ENCODE results near the gene PCDHB9.
A peak's percentile ranks its signal among the peaks of the same experiment; 100 is the strongest.
"Not testable (repeated sequence)": the region's sequence is repeated elsewhere in the genome, so short reads cannot be mapped to it uniquely, and the experiment has no call there.

Gene PCDHB9

DNA sequence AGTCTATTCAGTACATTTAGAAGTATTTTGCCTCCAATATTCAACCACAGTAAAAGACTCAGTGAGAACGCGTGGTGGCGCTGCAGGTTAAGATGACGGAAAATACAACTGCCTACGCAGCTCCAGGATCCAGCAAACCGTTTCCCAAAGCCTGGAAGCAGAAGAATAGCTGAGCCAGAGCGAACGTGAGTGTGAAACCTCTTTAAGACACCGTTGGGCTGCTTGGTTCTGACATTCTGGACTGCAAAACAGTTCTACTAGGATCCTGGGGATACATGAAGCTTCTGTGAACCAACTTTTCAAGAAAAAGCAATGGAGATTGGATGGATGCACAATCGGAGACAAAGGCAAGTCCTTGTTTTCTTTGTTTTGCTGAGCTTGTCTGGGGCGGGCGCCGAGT lies 4.7 kb upstream of the PCDHB9 start, which contains the start of gene PCDHB16:
Gene PCDHB16, plus strand, starts transcription at position 140 of the 400 bp plus-strand sequence. Its CDS starts 173 bp downstream, at position 313.
- peak; percentile 7 for DNase-seq (ENCODE audit: low read depth, low spot score)
- H3K4me3 ChIP-seq (ENCODE audit: low read length) = no peak within 1 kb of the TSS

DNA sequence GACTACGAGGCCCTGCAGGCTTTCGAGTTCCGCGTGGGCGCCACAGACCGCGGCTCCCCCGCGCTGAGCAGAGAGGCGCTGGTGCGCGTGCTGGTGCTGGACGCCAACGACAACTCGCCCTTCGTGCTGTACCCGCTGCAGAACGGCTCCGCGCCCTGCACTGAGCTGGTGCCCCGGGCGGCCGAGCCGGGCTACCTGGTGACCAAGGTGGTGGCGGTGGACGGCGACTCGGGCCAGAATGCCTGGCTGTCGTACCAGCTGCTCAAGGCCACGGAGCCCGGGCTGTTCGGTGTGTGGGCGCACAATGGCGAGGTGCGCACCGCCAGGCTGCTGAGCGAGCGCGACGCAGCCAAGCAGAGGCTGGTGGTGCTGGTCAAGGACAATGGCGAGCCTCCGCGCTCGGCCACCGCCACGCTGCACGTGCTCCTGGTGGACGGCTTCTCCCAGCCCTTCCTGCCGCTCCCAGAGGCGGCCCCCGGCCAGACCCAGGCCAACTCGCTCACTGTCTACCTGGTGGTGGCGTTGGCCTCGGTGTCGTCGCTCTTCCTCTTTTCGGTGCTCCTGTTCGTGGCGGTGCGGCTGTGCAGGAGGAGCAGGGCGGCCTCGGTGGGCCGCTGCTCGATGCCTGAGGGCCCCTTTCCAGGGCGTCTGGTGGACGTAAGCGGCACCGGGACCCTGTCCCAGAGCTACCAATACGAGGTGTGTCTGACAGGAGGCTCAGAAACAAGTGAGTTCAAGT lies 2.7 kb upstream of the PCDHB9 start:
- H3K4me3 ChIP-seq (ENCODE audit: low read length); DNase-seq (ENCODE audit: low read depth, low spot score): not testable (repeated sequence)

- not testable (repeated sequence) for H3K4me3 ChIP-seq (ENCODE audit: low read length); DNase-seq (ENCODE audit: low read depth, low spot score)
Observed at GRCh38 chr5:141188682-141189081, 1.7 kb downstream of the PCDHB9 start.

DNA sequence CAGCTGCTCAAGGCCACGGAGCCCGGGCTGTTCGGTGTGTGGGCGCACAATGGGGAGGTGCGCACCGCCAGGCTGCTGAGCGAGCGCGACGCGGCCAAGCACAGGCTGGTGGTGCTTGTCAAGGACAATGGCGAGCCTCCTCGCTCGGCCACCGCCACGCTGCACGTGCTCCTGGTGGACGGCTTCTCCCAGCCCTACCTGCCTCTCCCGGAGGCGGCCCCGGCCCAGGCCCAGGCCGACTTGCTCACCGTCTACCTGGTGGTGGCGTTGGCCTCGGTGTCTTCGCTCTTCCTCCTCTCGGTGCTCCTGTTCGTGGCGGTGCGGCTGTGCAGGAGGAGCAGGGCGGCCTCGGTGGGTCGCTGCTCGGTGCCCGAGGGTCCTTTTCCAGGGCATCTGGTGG lies 2.2 kb downstream of the PCDHB9 start:
- H3K4me3 ChIP-seq (ENCODE audit: low read length); DNase-seq (ENCODE audit: low read depth, low spot score): not testable (repeated sequence)

DNA sequence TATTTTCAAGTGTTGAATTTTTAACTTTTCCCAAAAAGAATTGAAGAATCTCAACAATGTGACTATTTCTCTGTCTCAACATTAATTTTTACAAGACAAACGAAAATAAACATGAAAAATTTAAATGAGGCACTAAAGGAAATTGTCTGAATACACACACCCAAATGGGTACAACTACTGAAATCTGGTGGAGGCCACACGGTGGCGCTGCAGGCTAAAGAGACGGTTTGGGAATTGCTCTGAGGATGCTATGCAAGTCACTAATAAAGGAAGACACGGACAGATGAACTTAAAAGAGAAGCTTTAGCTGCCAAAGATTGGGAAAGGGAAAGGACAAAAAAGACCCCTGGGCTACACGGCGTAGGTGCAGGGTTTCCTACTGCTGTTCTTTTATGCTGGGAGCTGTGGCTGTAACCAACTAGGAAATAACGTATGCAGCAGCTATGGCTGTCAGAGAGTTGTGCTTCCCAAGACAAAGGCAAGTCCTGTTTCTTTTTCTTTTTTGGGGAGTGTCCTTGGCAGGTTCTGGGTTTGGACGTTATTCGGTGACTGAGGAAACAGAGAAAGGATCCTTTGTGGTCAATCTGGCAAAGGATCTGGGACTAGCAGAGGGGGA lies 5.3 kb downstream of the PCDHB9 start, which contains the start of gene PCDHB10:
Gene PCDHB10, plus strand, starts transcription at position 244 of the 616 bp plus-strand sequence. Its CDS starts 200 bp downstream, at position 444.
- DNase-seq (ENCODE audit: low read depth, low spot score) = peak; percentile 17
- H3K4me3 ChIP-seq (ENCODE audit: low read length) = no peak within 1 kb of the TSS

DNA sequence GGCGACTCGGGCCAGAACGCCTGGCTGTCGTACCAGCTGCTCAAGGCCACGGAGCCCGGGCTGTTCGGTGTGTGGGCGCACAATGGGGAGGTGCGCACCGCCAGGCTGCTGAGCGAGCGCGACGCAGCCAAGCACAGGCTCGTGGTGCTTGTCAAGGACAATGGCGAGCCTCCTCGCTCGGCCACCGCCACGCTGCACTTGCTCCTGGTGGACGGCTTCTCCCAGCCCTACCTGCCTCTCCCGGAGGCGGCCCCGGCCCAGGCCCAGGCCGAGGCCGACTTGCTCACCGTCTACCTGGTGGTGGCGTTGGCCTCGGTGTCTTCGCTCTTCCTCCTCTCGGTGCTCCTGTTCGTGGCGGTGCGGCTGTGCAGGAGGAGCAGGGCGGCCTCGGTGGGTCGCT lies 7.4 kb downstream of the PCDHB9 start:
- not testable (repeated sequence) for H3K4me3 ChIP-seq (ENCODE audit: low read length); DNase-seq (ENCODE audit: low read depth, low spot score)

- H3K4me3 ChIP-seq (ENCODE audit: low read length) = no peak overlapping the region
- DNase-seq (ENCODE audit: low read depth, low spot score) = no peak
Observed at GRCh38 chr5:141196363-141196762, 9.4 kb downstream of the PCDHB9 start.

- DNase-seq (ENCODE audit: low read depth, low spot score) = no peak
- H3K4me3 ChIP-seq (ENCODE audit: low read length) = no peak within 1 kb of the TSS
Observed at GRCh38 chr5:141199359-141200235, 12.6 kb downstream of the PCDHB9 start, which contains the start of gene PCDHB11. Gene PCDHB11 (plus strand): TSS chr5:141199627. CDS start chr5:141199775, 148 bp downstream.

- DNase-seq (ENCODE audit: low read depth, low spot score); H3K4me3 ChIP-seq (ENCODE audit: low read length): not testable (repeated sequence)
Observed at GRCh38 chr5:141201126-141201525, 14.2 kb downstream of the PCDHB9 start.

DNA sequence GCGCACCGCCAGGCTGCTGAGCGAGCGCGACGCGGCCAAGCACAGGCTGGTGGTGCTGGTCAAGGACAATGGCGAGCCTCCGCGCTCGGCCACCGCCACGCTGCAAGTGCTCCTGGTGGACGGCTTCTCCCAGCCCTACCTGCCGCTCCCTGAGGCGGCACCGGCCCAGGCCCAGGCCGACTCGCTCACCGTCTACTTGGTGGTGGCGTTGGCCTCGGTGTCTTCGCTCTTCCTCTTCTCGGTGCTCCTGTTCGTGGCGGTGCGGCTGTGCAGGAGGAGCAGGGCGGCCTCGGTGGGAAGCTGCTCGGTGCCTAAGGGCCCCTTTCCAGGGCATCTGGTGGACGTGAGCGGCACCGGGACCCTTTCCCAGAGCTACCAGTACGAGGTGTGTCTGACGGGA lies 14.7 kb downstream of the PCDHB9 start:
- H3K4me3 ChIP-seq (ENCODE audit: low read length); DNase-seq (ENCODE audit: low read depth, low spot score): not testable (repeated sequence)

DNA sequence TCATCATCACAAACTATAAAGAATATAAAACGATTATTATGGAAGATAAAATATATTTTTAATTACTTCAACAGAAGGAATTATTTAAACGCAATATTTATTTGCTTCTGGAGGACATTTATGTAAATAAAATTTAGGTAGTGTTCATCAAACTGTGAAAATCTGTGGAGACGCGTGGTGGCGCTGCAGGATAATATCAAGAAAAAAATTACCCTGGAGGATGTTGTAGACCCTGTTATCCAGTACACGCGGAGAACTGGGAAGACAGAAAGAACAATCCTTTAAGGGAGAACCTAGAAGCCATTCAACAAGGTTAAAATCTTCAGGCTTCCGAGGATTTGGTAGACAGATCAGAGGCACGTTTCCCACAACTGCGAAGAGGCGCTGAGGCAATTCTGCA lies 21.5 kb downstream of the PCDHB9 start, which contains the start of gene PCDHB12:
Gene PCDHB12, plus strand, starts transcription at position 242 of the 400 bp plus-strand sequence. CDS start 189 bp downstream, outside the sequence.
- no peak for DNase-seq (ENCODE audit: low read depth, low spot score)
- no peak within 1 kb of the TSS for H3K4me3 ChIP-seq (ENCODE audit: low read length)

DNA sequence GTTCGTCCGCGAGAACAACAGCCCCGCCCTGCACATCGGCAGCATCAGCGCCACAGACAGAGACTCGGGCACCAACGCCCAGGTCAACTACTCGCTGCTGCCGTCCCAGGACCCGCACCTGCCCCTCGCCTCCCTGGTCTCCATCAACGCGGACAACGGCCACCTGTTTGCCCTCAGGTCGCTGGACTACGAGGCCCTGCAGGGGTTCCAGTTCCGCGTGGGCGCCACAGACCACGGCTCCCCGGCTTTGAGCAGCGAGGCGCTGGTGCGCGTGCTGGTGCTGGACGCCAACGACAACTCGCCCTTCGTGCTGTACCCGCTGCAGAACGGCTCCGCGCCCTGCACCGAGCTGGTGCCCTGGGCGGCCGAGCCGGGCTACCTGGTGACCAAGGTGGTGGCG lies 23.3 kb downstream of the PCDHB9 start:
- not testable (repeated sequence) for DNase-seq (ENCODE audit: low read depth, low spot score); H3K4me3 ChIP-seq (ENCODE audit: low read length)

- not testable (repeated sequence) for H3K4me3 ChIP-seq (ENCODE audit: low read length); DNase-seq (ENCODE audit: low read depth, low spot score)
Observed at GRCh38 chr5:141210849-141211248, 23.9 kb downstream of the PCDHB9 start.

DNA sequence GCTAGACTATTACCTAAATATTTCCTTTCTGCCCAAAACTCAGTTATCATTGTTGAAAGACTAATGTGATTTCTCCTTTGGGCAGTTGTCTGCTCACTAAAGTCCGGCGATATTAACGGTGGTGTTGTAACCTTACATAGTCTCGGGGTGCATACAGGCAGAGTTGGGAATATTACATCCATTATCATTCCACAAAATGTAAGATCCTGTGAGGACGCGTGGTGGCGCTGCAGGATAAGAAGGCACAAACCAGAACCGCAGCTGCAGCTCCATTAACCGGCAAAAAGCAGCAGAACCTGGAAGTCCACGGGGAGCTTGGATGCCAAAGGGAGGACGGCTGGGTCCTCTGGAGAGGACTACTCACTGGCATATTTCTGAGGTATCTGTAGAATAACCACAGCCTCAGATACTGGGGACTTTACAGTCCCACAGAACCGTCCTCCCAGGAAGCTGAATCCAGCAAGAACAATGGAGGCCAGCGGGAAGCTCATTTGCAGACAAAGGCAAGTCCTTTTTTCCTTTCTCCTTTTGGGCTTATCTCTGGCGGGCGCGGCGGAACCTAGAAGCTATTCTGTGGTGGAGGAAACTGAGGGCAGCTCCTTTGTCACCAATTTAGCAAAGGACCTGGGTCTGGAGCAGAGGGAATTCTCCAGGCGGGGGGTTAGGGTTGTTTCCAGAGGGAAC lies 26.8 kb downstream of the PCDHB9 start, which contains the start of gene PCDHB13:
Gene PCDHB13, plus strand, starts transcription at position 264 of the 684 bp plus-strand sequence. Its CDS starts 205 bp downstream, at position 469.
- peak; percentile 31 for DNase-seq (ENCODE audit: low read depth, low spot score)

DNA sequence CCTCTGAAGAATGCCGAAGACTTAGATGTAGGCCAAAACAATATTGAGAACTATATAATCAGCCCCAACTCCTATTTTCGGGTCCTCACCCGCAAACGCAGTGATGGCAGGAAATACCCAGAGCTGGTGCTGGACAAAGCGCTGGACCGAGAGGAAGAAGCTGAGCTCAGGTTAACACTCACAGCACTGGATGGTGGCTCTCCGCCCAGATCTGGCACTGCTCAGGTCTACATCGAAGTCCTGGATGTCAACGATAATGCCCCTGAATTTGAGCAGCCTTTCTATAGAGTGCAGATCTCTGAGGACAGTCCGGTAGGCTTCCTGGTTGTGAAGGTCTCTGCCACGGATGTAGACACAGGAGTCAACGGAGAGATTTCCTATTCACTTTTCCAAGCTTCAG lies 27.6 kb downstream of the PCDHB9 start:
- not testable (repeated sequence) for H3K4me3 ChIP-seq (ENCODE audit: low read length); DNase-seq (ENCODE audit: low read depth, low spot score)

More for the DNA sequence above, 26.8 kb downstream of the PCDHB9 start, which contains the start of gene PCDHB13:
- not testable (repeated sequence) for H3K4me3 ChIP-seq (ENCODE audit: low read length)

- not testable (repeated sequence) for H3K4me3 ChIP-seq (ENCODE audit: low read length); DNase-seq (ENCODE audit: low read depth, low spot score)
Observed at GRCh38 chr5:141215504-141215903, 28.5 kb downstream of the PCDHB9 start.

GRCh38 chr5:141216035-141216434 lies 29.1 kb downstream of the PCDHB9 start:
- DNase-seq (ENCODE audit: low read depth, low spot score); H3K4me3 ChIP-seq (ENCODE audit: low read length): not testable (repeated sequence)

DNA sequence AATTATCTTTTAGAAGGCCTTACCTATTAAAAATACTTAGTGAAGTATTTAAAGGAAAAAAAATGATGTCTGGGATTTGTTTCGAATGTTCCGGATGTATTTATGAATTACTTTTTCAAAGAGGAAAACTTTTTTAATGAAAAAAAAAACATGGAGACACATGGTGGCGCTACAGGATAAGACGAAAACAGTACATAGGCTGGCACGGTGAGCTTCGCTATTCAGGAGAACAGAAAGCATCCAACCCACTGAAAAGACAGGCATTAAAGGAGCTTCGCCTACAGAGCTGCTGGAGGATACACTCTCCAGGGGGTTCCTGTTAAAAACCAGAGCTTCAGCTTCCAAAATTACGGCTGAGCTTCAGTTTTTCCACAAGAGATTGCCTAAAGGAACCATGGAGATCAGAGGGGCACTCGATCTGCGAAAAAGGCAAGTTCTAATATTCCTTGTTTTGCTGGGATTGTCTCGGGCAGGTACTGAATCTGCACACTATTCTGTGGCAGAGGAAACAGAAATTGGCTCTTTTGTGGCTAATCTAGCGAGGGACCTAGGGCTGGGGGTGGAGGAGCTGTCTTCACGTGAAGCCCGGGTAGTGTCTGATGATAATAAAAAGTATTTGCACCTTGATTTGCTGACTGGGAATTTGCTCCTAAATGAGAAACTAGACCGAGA lies 36.3 kb downstream of the PCDHB9 start, which contains the start of gene PCDHB14:
Gene PCDHB14, plus strand, starts transcription at position 232 of the 672 bp plus-strand sequence. Its CDS starts 163 bp downstream, at position 395.
- peak; percentile 51 for DNase-seq (ENCODE audit: low read depth, low spot score)
- H3K4me3 ChIP-seq (ENCODE audit: low read length) = peak within 1 kb of the TSS; percentile 33
